Germinal center (tissue), 1 donor: ENCODE measurements around the gene MCM5.
A peak's percentile ranks its signal among the peaks of the same experiment; 100 is the strongest.
"Not testable (repeated sequence)": the region's sequence is repeated elsewhere in the genome, so short reads cannot be mapped to it uniquely, and the experiment has no call there.

Source experiments
- DNase-seq: peaks from one replicate; pipeline ENCODE4 v3.0.0; 2012; ENCODE audit warnings: mixed read lengths, low spot score

MCM5 gene

DNA sequence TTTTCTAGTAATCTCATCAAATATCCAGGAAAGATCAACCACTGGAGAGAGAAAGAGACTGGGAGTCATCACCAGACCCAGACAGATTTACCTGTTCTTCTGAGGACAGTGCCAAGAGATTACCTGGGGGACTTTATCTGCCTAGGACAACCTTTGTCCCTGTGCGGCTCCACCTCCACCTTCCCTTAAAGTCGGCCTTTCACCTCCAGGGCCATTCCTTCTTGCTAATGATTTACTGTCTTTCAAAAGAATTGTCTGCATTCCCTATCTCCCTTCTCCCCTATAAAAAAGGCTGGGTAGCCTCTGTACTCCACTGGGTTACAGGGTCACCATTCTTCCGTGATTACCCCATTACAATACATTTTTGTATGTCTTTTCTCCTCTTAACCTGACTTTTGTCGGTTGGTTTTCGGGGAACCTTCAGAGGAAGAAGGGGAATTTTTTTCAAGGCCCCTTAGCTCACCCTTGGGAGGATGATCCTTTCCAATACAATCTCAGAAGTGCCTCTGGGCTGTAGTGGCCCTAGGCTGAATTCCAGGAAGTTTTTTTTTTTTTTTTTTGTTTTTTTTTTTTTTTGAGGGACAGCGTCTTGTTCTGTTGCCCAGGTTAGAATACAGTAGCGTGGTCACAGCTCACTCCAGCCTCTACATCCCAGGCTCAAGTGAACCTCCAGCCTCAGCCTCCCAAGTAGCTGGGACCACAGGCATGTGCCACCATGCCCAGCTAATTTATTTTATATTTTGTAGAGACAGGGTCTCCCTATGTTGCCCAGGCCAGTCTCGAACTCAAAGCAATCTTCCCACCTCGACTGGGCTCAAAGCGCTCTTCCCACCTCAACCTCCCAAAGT is 20.6 kb upstream of the MCM5 start:
- DNase-seq: no peak

DNA sequence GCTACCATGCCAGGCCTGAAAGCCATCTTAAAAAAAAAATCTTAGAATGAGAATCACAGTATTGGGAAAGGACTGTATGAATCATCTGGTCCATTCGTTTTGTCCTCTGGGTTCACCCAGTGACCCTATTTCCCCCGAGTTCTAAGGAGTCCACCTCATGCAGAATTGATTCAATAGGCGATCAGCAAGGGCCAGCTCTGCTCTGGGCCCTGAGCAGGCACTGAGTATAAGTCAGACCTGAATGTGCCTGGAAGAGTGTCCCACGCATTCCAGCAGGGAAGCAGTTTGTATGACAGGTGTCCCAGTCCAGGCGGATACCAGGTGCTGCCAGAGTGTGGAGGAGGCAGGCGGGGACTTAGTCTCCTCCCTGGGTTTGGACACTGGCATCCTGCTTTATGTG is 19.9 kb upstream of the MCM5 start:
- DNase-seq: no peak

DNA sequence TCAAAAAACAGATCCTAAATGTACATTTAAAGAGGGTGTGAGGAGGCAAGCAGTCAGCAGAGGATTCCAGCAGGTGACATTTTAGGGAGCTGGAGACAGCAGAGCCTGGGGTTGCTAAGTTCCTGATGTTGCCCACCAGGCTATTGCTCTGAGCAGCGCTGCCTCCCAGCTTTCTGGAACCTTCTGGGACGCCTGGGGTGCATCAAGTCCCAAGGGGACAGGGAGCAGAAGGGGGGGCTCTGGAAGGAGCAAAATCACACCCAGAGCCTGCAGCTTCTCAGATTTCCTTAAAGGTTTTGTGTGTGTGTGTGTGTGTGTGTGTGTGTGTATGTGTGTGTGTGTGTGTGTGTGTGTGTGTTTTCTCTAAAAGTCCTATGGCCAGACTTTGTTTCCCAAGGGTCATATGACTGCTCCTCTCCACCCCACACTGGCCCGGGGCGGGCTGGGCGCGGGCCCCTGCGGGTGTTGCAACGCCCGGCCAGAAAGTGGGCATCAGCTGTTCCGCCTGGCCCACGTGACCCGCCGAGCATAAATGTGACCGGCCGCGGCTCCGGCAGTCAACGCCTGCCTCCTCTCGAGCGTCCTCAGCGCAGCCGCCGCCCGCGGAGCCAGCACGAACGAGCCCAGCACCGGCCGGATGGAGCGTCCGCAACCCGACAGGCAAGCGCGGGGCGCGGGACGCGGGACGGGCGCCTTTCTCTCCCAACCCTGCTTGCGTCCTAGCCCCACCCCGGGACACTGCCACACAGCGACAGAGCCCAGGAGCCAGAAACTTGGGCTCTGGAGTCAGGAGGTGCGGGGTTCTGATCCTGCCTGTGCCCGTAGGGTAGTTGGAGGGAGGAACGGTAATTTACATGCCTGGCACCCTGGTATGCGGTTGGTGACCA is 19.2 kb upstream of the MCM5 start, which contains the start of gene HMOX1:
TSS of gene HMOX1 (plus strand) at position 560 of the 887 bp plus-strand sequence. CDS start at position 638, 78 bp downstream.
- DNase-seq: peak; percentile 73

DNA sequence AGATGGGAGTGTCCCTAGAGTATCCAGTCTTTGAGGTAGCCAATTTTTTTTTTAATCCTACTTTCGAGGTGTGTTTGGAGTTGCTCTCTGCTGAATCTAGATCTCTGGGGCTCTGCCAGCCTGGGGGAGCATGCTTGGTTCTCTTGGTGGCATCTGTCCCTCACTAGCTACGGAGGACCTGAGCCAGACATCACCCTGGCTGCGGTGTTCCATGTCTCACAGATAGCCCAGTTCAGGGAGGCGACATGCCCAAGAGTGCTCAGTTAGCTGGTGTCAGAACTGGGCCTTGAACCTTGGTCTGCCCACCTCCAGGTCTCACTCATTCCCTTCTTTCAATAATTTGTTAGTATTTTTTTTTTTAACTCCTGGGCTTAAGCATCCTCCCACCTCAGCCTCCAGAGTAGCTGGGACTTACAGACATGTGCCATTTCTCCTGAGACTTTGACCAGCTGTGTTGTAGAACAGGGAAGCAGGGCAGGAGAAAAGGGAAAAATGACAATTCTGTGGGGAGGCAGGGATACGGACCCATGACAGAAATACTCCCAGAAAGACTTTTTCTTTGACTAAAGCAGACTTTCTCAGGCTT is 18.4 kb upstream of the MCM5 start:
- DNase-seq: no peak

GRCh38 chr22:35383679-35384071 is 16.3 kb upstream of the MCM5 start:
- DNase-seq: no peak

DNA sequence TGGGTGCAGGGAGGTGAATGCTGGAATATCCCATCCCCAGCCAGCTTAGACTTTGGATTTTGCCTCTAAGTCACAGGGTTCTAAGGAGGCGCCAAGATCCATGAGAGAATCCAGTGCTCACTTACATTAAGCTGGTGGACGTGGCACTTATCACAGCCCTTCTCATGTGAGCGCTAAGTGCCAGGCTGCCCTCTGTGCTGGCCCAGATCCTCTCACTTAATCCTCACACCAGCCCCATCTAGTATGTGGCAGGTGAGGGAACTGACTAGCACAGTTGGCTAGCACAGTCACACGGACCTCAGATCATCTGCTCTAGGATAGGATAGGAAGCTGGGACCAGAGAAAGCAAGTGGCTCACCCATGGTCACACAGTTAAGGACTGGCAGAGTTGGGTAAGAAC is 15.4 kb upstream of the MCM5 start:
- DNase-seq: no peak

DNA sequence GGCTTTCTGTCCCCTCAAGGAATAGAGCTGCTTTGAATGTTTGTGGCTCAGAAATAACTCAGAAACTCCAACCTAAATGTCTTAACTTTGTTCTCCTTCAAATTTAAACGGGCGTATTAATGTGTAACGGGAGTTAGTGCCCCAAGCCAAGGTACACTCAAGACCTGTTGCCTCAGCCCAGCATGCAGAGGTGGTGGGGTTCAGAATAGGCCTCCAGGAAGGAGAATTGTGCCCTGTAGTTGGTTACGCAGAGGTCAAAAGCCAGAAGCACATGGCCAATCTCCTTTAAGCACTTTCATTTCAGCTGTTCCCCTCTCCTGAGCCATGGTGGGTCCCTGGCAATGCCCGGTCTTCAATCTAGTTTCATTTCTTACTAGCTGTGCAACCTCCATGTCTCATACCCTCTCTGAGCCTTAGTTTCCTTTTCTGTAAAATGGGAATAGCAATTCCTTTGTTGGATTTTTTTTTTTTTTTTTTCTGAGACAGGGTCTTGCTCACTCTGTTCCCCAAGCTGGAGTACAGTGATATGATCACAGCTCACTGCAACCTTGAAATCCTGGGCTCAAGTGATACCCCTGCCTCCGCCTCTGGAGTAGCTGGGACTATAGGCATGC is 14.9 kb upstream of the MCM5 start:
- DNase-seq: no peak

DNA sequence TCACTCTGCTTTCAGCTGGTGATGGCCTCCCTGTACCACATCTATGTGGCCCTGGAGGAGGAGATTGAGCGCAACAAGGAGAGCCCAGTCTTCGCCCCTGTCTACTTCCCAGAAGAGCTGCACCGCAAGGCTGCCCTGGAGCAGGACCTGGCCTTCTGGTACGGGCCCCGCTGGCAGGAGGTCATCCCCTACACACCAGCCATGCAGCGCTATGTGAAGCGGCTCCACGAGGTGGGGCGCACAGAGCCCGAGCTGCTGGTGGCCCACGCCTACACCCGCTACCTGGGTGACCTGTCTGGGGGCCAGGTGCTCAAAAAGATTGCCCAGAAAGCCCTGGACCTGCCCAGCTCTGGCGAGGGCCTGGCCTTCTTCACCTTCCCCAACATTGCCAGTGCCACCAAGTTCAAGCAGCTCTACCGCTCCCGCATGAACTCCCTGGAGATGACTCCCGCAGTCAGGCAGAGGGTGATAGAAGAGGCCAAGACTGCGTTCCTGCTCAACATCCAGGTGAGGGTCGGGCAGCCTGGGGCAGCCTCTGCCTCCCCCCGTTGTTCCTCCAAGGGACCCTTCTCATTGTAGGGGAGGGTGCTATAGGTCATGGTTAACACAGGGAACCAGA is 13.2 kb upstream of the MCM5 start:
- DNase-seq: no peak

GRCh38 chr22:35390933-35391332 is 9.0 kb upstream of the MCM5 start:
- no peak for DNase-seq

- DNase-seq: no peak
Observed at GRCh38 chr22:35392357-35392756, 7.6 kb upstream of the MCM5 start.

GRCh38 chr22:35393116-35394010 is 6.6 kb upstream of the MCM5 start:
- DNase-seq: no peak

DNA sequence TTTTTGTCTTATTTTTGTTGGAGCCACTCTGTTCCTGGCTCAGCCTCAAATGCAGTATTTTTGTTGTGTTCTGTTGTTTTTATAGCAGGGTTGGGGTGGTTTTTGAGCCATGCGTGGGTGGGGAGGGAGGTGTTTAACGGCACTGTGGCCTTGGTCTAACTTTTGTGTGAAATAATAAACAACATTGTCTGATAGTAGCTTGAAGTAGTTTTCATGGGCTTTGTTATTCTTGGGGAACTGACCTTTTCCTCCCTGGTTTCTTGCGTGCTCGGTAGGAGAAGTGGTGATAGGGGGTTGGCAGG is 6.0 kb upstream of the MCM5 start:
- no peak for DNase-seq

- no peak for DNase-seq
Observed at GRCh38 chr22:35394810-35395563, 5.0 kb upstream of the MCM5 start.

GRCh38 chr22:35396622-35397021 is 3.3 kb upstream of the MCM5 start:
- not testable (repeated sequence) for DNase-seq

- no peak for DNase-seq
Observed at GRCh38 chr22:35397095-35397904, 2.6 kb upstream of the MCM5 start.

DNA sequence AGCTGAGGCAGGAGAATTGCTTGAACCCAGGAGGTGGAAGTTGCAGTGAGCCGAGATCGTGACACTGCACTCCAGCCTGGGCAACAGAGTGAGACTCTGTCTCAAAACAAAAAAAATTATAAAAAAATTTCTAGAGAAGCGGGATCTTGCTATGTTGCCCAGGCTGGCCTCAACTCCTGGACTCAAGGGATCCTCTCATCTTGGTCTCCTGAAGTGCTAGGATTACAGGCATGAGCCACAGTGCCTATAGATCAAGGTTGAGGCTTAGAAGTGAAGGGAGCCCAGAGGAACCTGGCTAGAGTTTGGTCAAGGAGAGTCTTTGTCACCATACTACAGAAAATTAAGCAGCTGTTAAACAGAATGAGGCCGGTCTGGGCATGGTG is 1.4 kb upstream of the MCM5 start:
- no peak for DNase-seq

GRCh38 chr22:35399114-35399677 is 744 bp upstream of the MCM5 start:
- DNase-seq: no peak

DNA sequence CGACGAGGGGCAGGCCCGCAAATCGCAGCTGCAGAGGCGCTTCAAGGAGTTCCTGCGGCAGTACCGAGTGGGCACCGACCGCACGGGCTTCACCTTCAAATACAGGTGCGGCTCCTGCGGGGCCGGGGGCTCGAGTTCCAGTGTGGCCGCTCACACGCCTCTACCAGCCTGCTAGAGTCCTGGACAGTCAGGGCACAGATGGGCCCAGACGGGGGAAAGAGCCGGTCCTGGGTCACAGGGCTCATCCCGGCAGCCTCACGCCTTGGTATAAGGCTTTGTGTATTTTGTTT is 506 bp downstream of the MCM5 start:
- DNase-seq: peak; percentile 25

- no peak for DNase-seq
Observed at GRCh38 chr22:35401863-35402262, 1.9 kb downstream of the MCM5 start.
